Glomerular endothelial cell (primary cell): ENCODE data around the gene PLXNB2. TPM values are rescaled to one million over a fixed set of nuclear protein-coding genes. Genes with fewer than 3 reads are reported as not detected.

ENCODE experiments used
- DNase-seq: peaks from one replicate; pipeline ENCODE4 v3.0.0-alpha.2; 2011; ENCODE audit warnings: low read depth, low spot score; ENCODE audit errors: extremely low read depth
- total RNA-seq: library from RNA; depleted of rRNA; stranded (reverse); fragments of >200 nt; gene quantifications from 2 replicates; pipeline ENCODE4 v1.2.3, GENCODE V29; 2015

Gene PLXNB2
- total RNA-seq, 1 donor from 2014 or later: 233 TPM

- no peak for DNase-seq
These were observed 8.3 kb downstream of the PLXNB2 start for GRCh38 chr22:50298937-50299784.

- DNase-seq: no peak
These were observed 9.2 kb downstream of the PLXNB2 start for GRCh38 chr22:50298266-50298637.

- no peak for DNase-seq
These were observed 9.8 kb downstream of the PLXNB2 start for GRCh38 chr22:50297510-50298265.

- no peak for DNase-seq
These were observed 10.6 kb downstream of the PLXNB2 start for GRCh38 chr22:50296658-50297490.

- no peak for DNase-seq
These were observed 13.2 kb downstream of the PLXNB2 start for GRCh38 chr22:50294319-50294656.

GRCh38 chr22:50293441-50294318, 13.8 kb downstream of the PLXNB2 start:
- DNase-seq: no peak

- no peak for DNase-seq
These were observed 14.6 kb downstream of the PLXNB2 start for GRCh38 chr22:50292643-50293440.

- no peak for DNase-seq
These were observed 17.4 kb downstream of the PLXNB2 start for GRCh38 chr22:50289942-50290630.

GRCh38 chr22:50289151-50289941, 18.1 kb downstream of the PLXNB2 start:
- no peak for DNase-seq

GRCh38 chr22:50287731-50288130, 19.7 kb downstream of the PLXNB2 start:
- no peak for DNase-seq

- DNase-seq: no peak
These were observed 20.6 kb downstream of the PLXNB2 start for GRCh38 chr22:50286701-50287318.

- no peak for DNase-seq
These were observed 21.2 kb downstream of the PLXNB2 start for GRCh38 chr22:50286275-50286674.

- no peak for DNase-seq
These were observed 21.7 kb downstream of the PLXNB2 start for GRCh38 chr22:50285568-50286229.

- no peak for DNase-seq
These were observed 23.0 kb downstream of the PLXNB2 start for GRCh38 chr22:50284479-50284878.

GRCh38 chr22:50283821-50284220, 23.6 kb downstream of the PLXNB2 start:
- DNase-seq: no peak

- no peak for DNase-seq
These were observed 24.9 kb downstream of the PLXNB2 start for GRCh38 chr22:50282361-50283155.
